IMR-90 (cell line): ENCODE results near the gene SRD5A3. TPM values are rescaled to one million over a fixed set of nuclear protein-coding genes. Genes with fewer than 3 reads are reported as not detected.

Source experiments
- ATAC-seq: fragments of 200-7000 bp; cut with Tn5 transposase; 2 replicates; pipeline ENCODE4 v1.9.1; 2020; ENCODE audit warnings: low read depth, mild to moderate bottlenecking, moderate library complexity
- BruUV-seq: library from RNA; stranded (reverse); fragments of 400-500 nt; replicated peaks from 2 replicates; lab custom pipeline; 2021; lab: Mats Ljungman, UMichigan
- CTCF ChIA-PET: fragments of 300-600 bp; formaldehyde crosslinking; extraction: SDS; loops from one replicate; lab custom pipeline; 2021; ENCODE audit warnings: antibody characterized with exemption; lab: Yijun Ruan, JAX
- POLR2A ChIA-PET: fragments of 300-600 bp; sonication (Branson Sonifier 250); formaldehyde crosslinking; loops from one replicate; lab custom pipeline; 2022; ENCODE audit warnings: antibody characterized with exemption; ENCODE audit not compliant: unreplicated experiment; lab: Charles Lee
- DNase-seq: peaks from one replicate; pipeline ENCODE4 v3.0.0; 2013
- H2AFZ ChIP-seq: replicated peaks from 2 replicates; pipeline ENCODE3; 2013; ENCODE audit warnings: low read length, mild to moderate bottlenecking; ENCODE audit not compliant: poor library complexity
- H2AK5ac ChIP-seq: 2 replicates; pipeline ENCODE4 v1.6.1; 2013; ENCODE audit warnings: low read depth, low read length, inconsistent platforms
- H2AK9ac ChIP-seq: replicated peaks from 2 replicates; pipeline ENCODE3; 2013; ENCODE audit warnings: mild to moderate bottlenecking, low read depth, low read length, moderate library complexity; ENCODE audit not compliant: poor library complexity
- H2BK120ac ChIP-seq: 2 replicates; pipeline ENCODE4 v1.6.1; 2013; ENCODE audit warnings: low read depth, low read length, inconsistent platforms
- H2BK15ac ChIP-seq: 3 replicates; pipeline ENCODE4 v1.6.1; 2013; ENCODE audit warnings: low read depth, low read length, inconsistent platforms
- H2BK20ac ChIP-seq: 2 replicates; pipeline ENCODE4 v1.6.1; 2013; ENCODE audit warnings: low read depth, mild to moderate bottlenecking, inconsistent platforms, low read length, moderate library complexity
- H2BK5ac ChIP-seq: 2 replicates; pipeline ENCODE4 v1.6.1; 2013; ENCODE audit warnings: mild to moderate bottlenecking, low read depth, low read length, inconsistent platforms; ENCODE audit not compliant: poor library complexity, severe bottlenecking
- H3K14ac ChIP-seq: replicated peaks from 2 replicates; pipeline ENCODE4 v1.6.1; 2013; ENCODE audit warnings: low read depth, low read length, inconsistent platforms
- H3K18ac ChIP-seq: 2 replicates; pipeline ENCODE4 v1.6.1; 2013; ENCODE audit warnings: low read depth, low read length, control low read depth
- H3K23ac ChIP-seq: 2 replicates; pipeline ENCODE4 v1.6.1; 2013; ENCODE audit warnings: low read depth, low read length, inconsistent platforms
- H3K27ac ChIP-seq: 2 replicates; pipeline ENCODE4 v1.5.1; 2013; ENCODE audit warnings: mild to moderate bottlenecking, control low read depth, low read length; ENCODE audit not compliant: insufficient read depth
- H3K27me3 ChIP-seq: 2 replicates; pipeline ENCODE4 v1.6.1; 2013; ENCODE audit warnings: low read length; ENCODE audit not compliant: control insufficient read depth, insufficient read depth
- H3K36me3 ChIP-seq: 2 replicates; pipeline ENCODE4 v1.6.1; 2013; ENCODE audit warnings: low read length, mixed read lengths; ENCODE audit not compliant: control insufficient read depth, insufficient read depth
- H3K4ac ChIP-seq: 2 replicates; pipeline ENCODE4 v1.6.1; 2013; ENCODE audit warnings: low read depth, low read length, inconsistent platforms
- H3K4me1 ChIP-seq: 2 replicates; pipeline ENCODE4 v1.6.1; 2013; ENCODE audit warnings: low read length, mixed read lengths; ENCODE audit not compliant: control insufficient read depth, insufficient read depth
- H3K4me2 ChIP-seq: 2 replicates; pipeline ENCODE4 v1.6.1; 2013; ENCODE audit warnings: low read depth, mild to moderate bottlenecking, control low read depth, low read length, moderate library complexity
- H3K4me3 ChIP-seq: 2 replicates; pipeline ENCODE4 v1.5.1; 2013; ENCODE audit warnings: low read depth, mild to moderate bottlenecking, control low read depth, low read length, moderate library complexity; ENCODE audit not compliant: insufficient read depth
- H3K56ac ChIP-seq: 2 replicates; pipeline ENCODE4 v1.6.1; 2013; ENCODE audit warnings: low read length, inconsistent platforms; ENCODE audit not compliant: insufficient read depth; ENCODE audit errors: extremely low read depth
- H3K79me1 ChIP-seq, 2 experiments: 2 replicates each; pipeline ENCODE4 v1.6.1; 2013; ENCODE audit warnings: low read length in 2 of 2, inconsistent platforms in 1 of 2, low read depth in 1 of 2
- H3K9ac ChIP-seq: 2 replicates; pipeline ENCODE4 v1.6.1; 2013; ENCODE audit warnings: low read depth, low read length, control low read depth
- H3K9me1 ChIP-seq: 2 replicates; pipeline ENCODE4 v1.6.1; 2013; ENCODE audit warnings: low read length, inconsistent platforms; ENCODE audit not compliant: insufficient read depth
- H3K9me3 ChIP-seq: 2 replicates; pipeline ENCODE4 v1.6.1; 2013; ENCODE audit warnings: low read length; ENCODE audit not compliant: control insufficient read depth, insufficient read depth
- H4K20me1 ChIP-seq: 2 replicates; pipeline ENCODE4 v1.6.1; 2013; ENCODE audit warnings: low read length, inconsistent platforms; ENCODE audit not compliant: insufficient read depth
- H4K5ac ChIP-seq: 2 replicates; pipeline ENCODE4 v1.6.1; 2013; ENCODE audit warnings: mild to moderate bottlenecking, low read depth, low read length, control low read depth
- H4K8ac ChIP-seq, 2 experiments: 2 replicates each; pipeline ENCODE4 v1.6.1; 2013; ENCODE audit warnings: low read depth in 2 of 2, low read length in 2 of 2, control low read depth in 1 of 2, inconsistent platforms in 1 of 2
- H4K91ac ChIP-seq: 2 replicates; pipeline ENCODE4 v1.6.1; 2013; ENCODE audit warnings: low read depth, low read length, inconsistent platforms; ENCODE audit not compliant: insufficient read depth
- BHLHE40 ChIP-seq: fragments of 150-350 bp; IDR thresholded peaks from 2 replicates; pipeline ENCODE4 v1.6.1; 2016; ENCODE audit warnings: mild to moderate bottlenecking, low read depth, low read length
- CEBPB ChIP-seq: IDR thresholded peaks from 2 replicates; pipeline ENCODE4 v1.6.1; 2012; ENCODE audit warnings: low read depth, low read length, improper control_type of control experiment
- CHD1 ChIP-seq: IDR thresholded peaks from 2 replicates; pipeline ENCODE4 v1.6.1; 2012; ENCODE audit warnings: low read depth, low read length, improper control_type of control experiment
- FOS ChIP-seq: fragments of 150-350 bp; IDR thresholded peaks from 2 replicates; pipeline ENCODE4 v1.6.1; 2016; ENCODE audit warnings: low read depth, low read length
- SMC3 ChIP-seq: fragments of 150-350 bp; IDR thresholded peaks from 2 replicates; pipeline ENCODE4 v1.6.1; 2016; ENCODE audit warnings: low read depth, mild to moderate bottlenecking, antibody characterized with exemption, low read length, moderate library complexity
- WGBS, 2 experiments: methylation state at CpG; one replicate each; pipeline versions ENCODE4 v1.1.5 to v1.1.7; 2013; ENCODE audit warnings: missing lambda C conversion rate in 2 of 2; ENCODE audit not compliant: insufficient read length in 1 of 2; ENCODE audit errors: extremely low coverage in 2 of 2; 5-methylcytosine and 5-hydroxymethylcytosine counted together
- dilution Hi-C: fragments of 300-500 bp; cut with HindIII; formaldehyde crosslinking; loops from one replicate; pipeline ENCODE4 v1.14.3; 2018; ENCODE audit warnings: low sequenced_read_pairs; ENCODE audit not compliant: unreplicated experiment
- in situ Hi-C: fragments of 300-500 bp; cut with MboI; formaldehyde crosslinking; loops from 3 replicates; pipeline ENCODE4 v1.14.3; 2019; ENCODE audit warnings: low sequenced_read_pairs, inconsistent platforms, mixed read lengths
- intact Hi-C: fragments of 100-400 bp; cut with micrococcal nuclease; formaldehyde crosslinking; loops from 2 replicates; pipeline ENCODE4 v1.10.0; 2022
- polyA plus RNA-seq, 3 experiments: library from polyadenylated mRNA; depleted of rRNA; stranded (reverse); fragments of >200 nt; gene quantifications; 2 replicates each; pipeline ENCODE4 v1.2.3, GENCODE V29; 2012; ENCODE audit warnings: low replicate concordance in 1 of 3
- total RNA-seq: library from RNA; depleted of rRNA; stranded (reverse); fragments of >200 nt; gene quantifications from 2 replicates; pipeline ENCODE4 v1.2.3, GENCODE V29; 2012

The SRD5A3 gene
- total and polyA plus RNA-seq, 2 of the 4 experiments (the other 2 are of a cell fraction), result 5.6 to 6.8 TPM

GRCh38 chr4:55407119-55407518, 61.1 kb downstream of the SRD5A3 start:
- H3K9me1 ChIP-seq, result peaks cover 15% of the 10 kb centered on the region; the same call in 1 of the 2 replicates
- TF ChIP-seq SMC3 (no peak), BHLHE40 (no peak), CEBPB (no peak), FOS (no peak), CHD1 (no peak)
- H2AK9ac ChIP-seq, result peak overlapping the region; percentile 35
- no peaks in the 10 kb centered on the region for H3K27me3 ChIP-seq
- no peak overlapping the region for H3K14ac ChIP-seq
- peaks cover 8% of the 10 kb centered on the region for H3K4me1 ChIP-seq
- H3K36me3 ChIP-seq, result peaks cover 20% of the 10 kb centered on the region
- no peak overlapping the region for H2BK5ac ChIP-seq
- no peak overlapping the region for H3K9ac ChIP-seq
- WGBS, 2 experiments, result no CpG with 5 or more reads among the region's 3 CpGs
- ChIA-PET CTCF (no interaction called here), POLR2A (no interaction called here)
- H3K27ac ChIP-seq, result no peak overlapping the region
- H2BK20ac ChIP-seq, result no peak overlapping the region
- H3K4me2 ChIP-seq, result 0 out of 2 replicates have a peak overlapping the region, but pooled peaks have one; percentile 1
- no peak overlapping the region for H2AFZ ChIP-seq
- no peak overlapping the region for H3K18ac ChIP-seq
- dilution Hi-C loops, result no loop called here
- DNase-seq (no peak), ATAC-seq (no peak)
- peak overlapping the region; percentile 75; the same call in 1 of the 2 replicates for H3K23ac ChIP-seq
- H3K4me3 ChIP-seq, result no peak overlapping the region
- no peak overlapping the region for H4K91ac ChIP-seq
- H3K4ac ChIP-seq, result no peak overlapping the region
- peaks cover 11 to 71% of the 10 kb centered on the region in 2 experiments; a peak in 3 of 4 replicates for H3K79me1 ChIP-seq
- H2AK5ac ChIP-seq, result peak overlapping the region; percentile 25; the same call in 1 of the 2 replicates
- in situ Hi-C loops, result loop anchor here (25.0 kb wide), 1 partner anchor 455 kb away; the partner anchor contains the start of gene EXOC1
- no peak overlapping the region for H3K56ac ChIP-seq
- no peaks in the 10 kb centered on the region for H3K9me3 ChIP-seq
- H4K8ac ChIP-seq, result no peak overlapping the region
- intact Hi-C loops, result no loop called here
- peaks cover 90% of the 10 kb centered on the region for H4K20me1 ChIP-seq
- H2BK120ac ChIP-seq, result no peak overlapping the region
- no TSS peak for BruUV-seq
- H4K5ac ChIP-seq, result no peak overlapping the region
- H2BK15ac ChIP-seq, result no peak overlapping the region
